GM18951 (cell line): Measurements from ENCODE around the gene TMCC2.
"Not testable (repeated sequence)": the region's sequence is repeated elsewhere in the genome, so short reads cannot be mapped to it uniquely, and the experiment has no call there.

Experiments used
- POLR2A ChIP-seq: IDR thresholded peaks from 4 replicates; pipeline ENCODE4 v1.6.1; 2011; ENCODE audit warnings: mild to moderate bottlenecking; ENCODE audit not compliant: insufficient read length, insufficient read depth; ENCODE audit errors: extremely low read depth
- in situ Hi-C: fragments of 300-500 bp; cut with MboI; formaldehyde crosslinking; loops from one replicate; pipeline ENCODE4 v1.12.0; 2022; ENCODE audit warnings: low sequenced_read_pairs, mixed read lengths, inconsistent platforms; ENCODE audit not compliant: unreplicated experiment

TMCC2 gene

DNA sequence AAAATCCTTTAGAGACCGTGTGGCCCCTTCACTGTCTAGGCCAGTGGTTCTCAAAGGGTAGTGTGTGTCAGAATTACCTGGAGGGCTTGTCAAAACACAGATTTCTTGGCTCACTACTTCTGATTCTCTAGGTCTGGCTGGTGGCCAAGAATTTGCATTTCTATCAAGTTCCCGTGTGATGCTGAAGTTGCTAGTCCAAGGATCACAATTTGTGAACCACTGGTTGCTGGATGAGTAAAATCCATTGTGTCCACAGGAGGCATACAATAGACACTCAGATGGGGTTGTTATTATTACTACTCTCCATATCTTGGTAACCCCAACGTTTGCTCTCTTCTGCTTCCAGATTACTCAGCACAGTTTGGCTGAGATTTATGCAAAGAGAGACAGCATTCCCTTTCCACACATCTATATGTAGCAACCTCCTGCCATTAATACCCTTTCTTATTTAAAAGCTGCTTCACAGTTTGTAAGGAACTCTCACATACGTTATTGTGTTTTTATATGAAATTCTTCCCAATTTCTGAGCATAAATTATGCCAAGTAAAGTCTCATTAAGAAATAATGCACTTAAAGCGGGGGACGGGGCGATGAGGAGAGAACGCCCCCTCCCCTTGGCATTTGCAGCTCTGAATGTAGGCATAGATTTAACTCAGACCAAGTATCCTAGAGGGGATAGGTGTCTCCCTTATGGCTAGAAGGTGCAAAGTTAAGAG, 720 bp upstream of the TMCC2 start:
- no peak for TF ChIP-seq POLR2A
- in situ Hi-C loops: no loop called here

DNA sequence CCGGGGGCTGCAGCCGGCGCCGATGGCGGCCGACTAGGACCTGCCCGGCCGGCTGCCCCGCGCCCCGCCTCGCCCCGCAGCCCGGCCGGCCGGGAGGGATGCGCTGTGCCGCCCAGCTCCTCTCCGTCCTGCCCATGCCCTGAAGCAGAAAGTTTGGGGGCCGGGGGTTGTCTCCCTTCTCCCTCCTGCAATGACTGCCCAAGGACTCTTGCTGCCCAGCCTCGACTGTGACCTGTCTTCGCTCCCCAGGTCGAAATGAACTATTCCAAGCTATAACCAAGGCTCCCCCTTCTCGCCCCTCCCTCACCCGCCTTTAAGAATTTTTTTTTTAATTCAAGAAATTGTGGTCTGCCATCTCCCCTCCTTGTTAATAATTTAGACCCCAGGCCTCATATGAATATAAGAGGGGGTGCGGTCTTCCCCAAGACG, 361 bp downstream of the TMCC2 start:
- in situ Hi-C loops: no loop called here
- no peak for TF ChIP-seq POLR2A

DNA sequence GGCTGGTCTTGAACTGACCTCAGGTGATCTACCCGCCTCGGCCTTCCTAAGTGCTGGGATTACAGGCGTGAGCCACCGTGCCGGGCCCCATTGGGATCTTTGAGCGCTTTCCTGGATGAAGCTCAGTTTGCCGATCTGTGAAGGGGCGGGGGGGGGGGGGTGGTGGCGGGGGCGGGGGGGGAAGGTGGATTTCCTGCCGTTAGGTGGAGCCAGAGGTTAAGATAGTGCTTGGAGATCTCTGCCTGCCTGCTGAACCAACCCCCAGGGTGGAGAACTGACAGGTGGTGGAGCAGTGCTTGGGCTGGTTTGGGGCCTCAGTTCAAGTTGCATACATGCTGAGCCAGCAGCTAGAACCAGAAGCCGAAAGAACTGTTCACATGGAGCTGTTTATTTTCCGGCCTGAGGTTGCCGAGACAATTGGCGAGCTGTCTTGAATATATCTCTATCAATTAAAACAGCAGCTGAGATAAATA, 1.7 kb downstream of the TMCC2 start:
- in situ Hi-C loops: no loop called here
- no peak for TF ChIP-seq POLR2A

DNA sequence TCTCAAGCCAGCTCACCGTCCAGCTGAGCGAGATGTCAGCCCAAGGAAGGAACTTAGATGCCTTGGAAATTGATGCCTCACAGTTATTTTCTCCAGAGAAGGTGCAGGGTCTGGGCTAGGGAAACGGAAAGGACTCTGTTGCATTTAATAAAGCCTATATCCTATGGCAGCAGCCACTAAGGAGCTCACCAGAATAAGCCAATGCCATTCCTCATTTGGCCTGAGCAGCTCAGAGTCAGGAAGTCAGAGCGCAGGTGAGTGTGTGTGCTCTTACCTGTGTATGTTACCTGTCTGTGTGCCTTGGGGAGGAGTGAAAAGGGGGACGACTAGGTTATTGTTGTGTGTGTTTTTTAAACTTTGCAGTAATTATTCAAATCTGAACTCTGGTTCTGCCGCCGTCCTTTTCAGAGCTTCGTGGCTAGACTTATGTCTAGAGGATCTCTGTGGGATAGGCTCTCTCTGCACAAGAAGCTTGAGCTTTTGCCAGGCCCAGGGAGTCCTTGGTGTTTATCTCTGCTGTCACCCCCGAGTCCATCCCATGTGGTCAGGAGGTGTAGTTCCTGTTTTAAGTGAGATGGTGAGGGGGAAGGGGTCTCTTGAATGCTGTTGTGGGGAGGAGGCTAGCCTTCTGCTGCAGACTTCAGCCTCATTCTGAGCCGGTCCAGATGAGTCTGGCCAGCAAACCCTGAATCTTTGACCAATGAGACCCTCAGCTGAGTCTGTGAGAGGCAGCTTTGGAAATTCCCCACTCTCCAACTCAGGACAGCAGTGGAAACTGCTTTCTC, 2.4 kb downstream of the TMCC2 start:
- in situ Hi-C loops: no loop called here
- TF ChIP-seq POLR2A: no peak

DNA sequence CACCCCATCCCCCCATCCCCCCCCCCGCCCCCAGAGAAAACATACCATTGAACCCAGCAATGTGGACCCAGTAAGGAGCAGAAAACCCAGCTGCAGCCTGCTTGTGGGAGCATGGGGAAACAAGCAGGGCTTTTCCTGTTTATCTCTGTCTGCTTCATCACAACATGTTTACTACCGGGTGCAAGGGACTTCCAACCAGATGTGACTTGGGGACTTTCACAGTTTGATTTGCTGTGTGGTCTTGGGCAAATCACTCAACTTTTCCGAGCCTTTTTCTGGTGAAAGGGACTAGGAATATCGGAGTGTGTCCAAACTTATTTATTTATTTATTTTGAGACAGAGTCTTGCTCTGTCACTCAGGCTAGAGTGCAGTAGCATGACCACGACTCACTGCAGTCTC, 3.2 kb downstream of the TMCC2 start:
- in situ Hi-C loops: no loop called here
- TF ChIP-seq POLR2A: no peak

DNA sequence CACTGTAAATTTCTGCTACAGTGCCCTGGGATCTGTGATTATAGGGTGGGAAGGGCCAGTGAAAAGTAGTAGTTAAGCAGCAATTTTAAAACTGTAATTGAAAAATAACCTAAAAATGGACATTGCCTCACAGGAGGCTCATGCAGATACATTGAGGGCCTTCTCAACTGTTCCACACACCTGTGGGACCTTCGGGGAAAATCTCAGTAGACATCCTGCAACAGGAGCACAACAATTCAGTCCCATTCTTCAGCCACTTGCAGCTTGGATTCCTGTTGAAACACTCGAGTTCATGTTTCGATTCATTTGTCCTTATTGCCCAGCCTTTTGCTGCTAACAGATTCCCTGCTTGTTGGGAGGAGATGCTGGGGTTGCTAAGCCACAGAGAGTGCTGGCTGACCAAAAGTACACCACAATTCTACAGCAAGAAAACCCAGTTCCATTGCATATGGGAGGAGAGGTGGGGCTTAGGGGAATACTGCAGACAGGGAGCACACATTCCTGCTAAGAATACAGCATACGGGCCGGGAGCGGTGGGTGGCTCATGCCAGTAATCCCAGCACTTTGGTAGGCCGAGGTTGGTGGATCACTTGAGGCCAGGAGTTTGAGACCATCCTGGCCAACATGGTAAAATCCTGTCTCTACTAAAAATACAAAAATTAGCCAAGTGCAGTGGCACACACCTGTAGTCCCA, 4.5 kb downstream of the TMCC2 start:
- TF ChIP-seq POLR2A: no peak
- in situ Hi-C loops: no loop called here

DNA sequence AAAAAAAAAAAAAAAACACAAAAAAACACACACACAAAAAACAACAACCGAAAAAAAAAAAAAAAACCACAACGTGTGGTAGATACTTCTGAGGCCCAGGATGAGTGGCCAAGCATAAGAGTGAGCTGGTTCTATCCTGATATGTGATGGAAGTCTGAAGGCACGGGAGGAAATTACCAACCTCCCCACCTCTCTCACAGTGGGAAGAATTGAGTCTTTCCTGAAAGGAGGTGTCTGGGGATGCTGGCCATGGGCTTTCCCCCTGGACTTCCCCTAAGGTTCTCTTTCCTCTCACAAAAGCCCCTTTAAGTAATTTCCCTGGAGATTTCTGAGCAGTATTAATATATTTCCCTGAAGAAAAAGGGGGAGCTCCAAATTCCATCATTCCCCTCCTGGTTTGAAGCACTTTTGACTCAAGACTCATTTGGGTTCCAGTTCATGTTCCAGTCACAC, 5.2 kb downstream of the TMCC2 start:
- no peak for TF ChIP-seq POLR2A
- in situ Hi-C loops: no loop called here

DNA sequence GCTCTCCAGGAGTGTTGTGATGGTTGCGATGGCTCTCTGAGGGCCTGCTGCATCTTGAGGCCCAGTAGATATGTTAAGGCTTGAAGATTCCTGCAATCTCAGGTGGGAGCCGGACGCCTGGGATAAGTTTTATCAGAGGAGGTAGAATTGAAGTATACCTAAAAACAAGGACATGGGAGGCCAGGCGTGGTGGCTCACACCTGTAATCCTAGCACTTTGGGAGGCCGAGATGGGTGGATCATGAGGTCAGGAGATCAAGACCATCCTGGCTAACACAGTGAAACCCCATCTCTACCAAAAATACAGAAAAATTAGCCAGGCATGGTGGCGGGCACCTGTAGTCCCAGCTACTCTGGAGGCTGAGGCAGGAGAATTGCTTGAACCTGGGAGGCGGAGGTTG, 6.2 kb downstream of the TMCC2 start:
- in situ Hi-C loops: not testable (repeated sequence)

DNA sequence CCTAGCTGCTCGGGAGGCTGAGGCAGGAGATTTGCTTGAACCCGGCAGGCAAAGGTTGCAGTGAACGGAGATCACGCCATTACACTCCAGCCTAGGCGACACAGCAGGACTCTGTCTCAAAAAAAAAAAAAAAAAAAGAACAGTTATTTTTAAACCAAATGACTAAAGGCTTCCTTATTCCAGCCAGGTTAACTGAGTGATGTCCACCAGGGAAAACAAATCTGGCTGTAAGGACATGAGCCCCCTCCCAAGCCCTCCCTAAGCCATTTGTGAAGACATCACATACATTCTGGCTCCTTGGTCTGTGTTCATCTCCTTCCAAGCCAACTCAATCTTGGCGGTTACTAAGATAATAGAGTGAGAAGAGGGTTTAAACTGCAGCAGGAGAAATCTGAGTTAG, 8.2 kb downstream of the TMCC2 start:
- no peak for TF ChIP-seq POLR2A
- in situ Hi-C loops: no loop called here

DNA sequence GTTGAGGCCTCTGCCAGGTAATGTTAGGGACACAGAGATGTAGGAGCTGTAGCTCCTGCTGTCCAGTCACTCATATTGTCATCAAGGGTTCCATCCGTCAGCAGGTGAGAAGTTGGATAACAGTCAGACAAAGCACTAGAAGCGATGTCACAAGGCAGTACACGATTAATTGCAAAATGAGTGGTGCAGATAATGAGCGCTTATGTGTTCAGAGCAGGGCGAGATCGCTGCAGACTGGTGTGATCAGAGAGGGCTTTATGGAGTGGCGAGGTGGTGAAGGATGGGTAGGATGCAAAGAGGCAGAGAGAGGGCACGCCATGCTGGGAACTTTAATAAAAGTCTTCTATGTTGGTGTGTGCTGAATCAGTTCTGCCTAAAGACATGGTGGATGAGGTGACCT, 8.8 kb downstream of the TMCC2 start:
- in situ Hi-C loops: no loop called here
- no peak for TF ChIP-seq POLR2A

DNA sequence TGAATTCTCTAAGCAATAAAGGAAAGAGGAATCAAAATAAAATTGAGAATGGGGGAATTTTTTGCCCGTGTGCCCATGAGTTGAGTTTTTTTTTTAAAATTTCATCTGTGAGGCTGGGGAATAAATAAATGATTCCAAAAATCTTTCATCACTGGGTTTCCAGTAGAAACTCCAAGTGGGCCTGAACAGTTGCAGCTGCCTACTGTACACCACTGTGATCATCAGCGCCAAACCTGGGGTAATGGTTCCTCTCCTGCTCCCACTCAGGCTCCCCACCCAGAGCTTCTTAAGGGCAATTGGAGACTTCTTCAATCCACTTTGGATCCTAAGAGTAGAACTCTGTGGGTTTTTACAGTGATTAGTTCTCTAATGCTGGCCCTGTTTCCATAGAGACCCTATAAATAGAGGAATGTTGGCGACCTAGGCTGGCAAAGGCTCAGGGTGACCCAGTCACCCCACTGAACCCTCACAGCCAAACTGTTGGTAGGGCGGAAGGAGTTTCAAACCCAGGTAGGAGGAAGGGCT, 9.3 kb downstream of the TMCC2 start:
- no peak for TF ChIP-seq POLR2A
- in situ Hi-C loops: no loop called here

DNA sequence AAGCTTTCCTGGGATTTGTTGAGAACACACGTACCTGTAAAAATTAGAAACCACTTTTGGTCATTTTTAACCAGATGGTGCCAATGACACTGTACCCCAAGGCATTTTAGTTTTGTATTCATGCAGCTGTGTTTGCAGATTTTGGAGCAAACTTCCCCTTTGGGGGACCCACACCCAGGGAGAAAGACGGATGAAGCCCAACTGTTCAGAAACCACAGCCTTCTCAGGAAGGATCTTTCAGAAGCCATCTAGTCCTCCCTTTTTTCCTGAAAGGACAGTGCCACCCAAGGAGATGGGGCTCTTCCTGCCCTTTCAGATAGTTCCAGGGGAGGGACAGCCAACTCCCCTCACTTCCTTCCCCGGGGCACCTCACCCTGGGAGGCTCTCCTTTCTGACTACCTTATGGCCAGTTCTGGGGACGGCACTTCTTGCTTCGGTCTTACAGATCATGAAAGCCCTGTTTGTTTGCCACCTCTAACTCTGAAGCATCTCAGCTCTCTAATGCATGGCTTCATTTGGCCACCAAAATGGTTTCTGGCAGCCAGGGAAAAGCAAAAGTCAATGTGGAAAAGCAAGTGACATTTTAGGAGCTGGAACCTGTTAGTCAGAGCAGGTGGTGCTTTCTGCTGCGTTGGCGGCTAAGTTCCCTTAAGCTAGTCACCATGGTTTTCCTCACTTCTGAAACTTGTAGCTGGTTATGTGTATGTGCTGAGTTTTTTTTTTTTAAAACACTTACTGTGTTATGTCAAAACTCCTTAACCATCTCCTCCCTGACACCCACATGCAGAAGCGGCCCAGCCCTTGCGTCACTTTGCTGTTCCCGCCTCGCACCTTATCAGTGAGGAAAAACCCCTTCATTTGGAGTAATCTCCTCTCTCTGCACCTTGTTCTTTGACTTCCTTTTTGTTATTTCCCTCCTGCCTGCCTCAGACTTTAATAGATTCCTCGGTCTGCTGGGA, 10.1 kb downstream of the TMCC2 start:
- in situ Hi-C loops: no loop called here
- no peak for TF ChIP-seq POLR2A

DNA sequence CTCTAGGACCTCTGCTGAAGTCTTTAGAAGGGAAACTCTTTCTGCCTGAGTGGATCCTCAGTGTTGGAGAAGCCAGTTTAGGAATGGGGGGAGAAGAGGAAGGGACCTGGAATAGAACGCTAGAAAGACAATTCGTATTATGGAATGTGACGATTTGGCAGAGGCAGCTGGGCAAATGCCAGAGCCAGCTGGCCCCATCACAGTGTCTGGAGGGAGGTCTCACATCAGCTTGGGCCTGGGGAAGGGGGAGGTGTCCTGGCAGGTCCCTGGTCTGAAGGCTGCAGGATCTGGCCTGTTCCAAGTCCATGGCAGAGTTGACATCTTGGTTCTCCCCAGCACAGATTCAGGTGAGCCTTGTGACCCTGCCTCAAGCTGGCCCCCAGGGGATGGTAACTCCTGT, 11.3 kb downstream of the TMCC2 start:
- no peak for TF ChIP-seq POLR2A
- in situ Hi-C loops: no loop called here

DNA sequence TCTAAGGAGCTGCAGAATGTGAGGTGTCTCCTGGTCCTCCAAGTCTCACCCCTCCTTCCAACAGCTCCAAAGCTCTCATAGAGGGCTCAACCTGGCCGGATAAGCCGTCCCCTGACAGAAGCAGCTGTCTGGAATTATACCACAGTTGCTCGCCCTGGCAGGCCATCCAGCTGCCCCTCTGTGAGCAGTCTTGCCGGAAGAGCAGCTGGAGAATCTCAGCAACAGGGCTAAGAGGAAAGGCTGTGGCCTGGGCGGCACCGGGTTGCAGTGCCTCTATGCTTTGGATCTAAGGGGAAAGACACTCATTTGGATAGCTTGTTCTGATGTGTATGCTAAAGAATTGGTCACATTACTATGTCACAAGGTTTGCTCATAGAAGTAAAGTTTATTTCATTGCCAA, 12.4 kb downstream of the TMCC2 start:
- in situ Hi-C loops: no loop called here

More for the DNA sequence above, 12.4 kb downstream of the TMCC2 start:
- TF ChIP-seq POLR2A: no peak
